A549 (cell line): ENCODE data around the gene MUC5B.

Source experiments
- CTCF ChIP-seq: fragments of >200 bp; sonication (Bioruptor Twin); formaldehyde crosslinking; IDR thresholded peaks from 3 replicates; pipeline ENCODE4 v1.5.1; 2016
- MYC ChIP-seq: IDR thresholded peaks from 2 replicates; pipeline ENCODE4 v1.6.1; 2012; ENCODE audit warnings: mild to moderate bottlenecking, inconsistent platforms, low read length, improper control_type of control experiment, borderline replicate concordance
- PBX3 ChIP-seq: IDR thresholded peaks from 2 replicates; pipeline ENCODE4 v1.6.1; 2012
- POLR2A ChIP-seq: IDR thresholded peaks from 2 replicates; pipeline ENCODE4 v1.6.1; 2012; ENCODE audit warnings: mild to moderate bottlenecking, low read length
- POLR2AphosphoS2 ChIP-seq: conservative IDR thresholded peaks from 2 replicates; pipeline ENCODE4 v1.6.1; 2012; ENCODE audit warnings: low read length, improper control_type of control experiment, inconsistent platforms
- RFX5 ChIP-seq: fragments of 450-650 bp; IDR thresholded peaks from 2 replicates; pipeline ENCODE4 v1.7.1; 2014; ENCODE audit warnings: antibody characterized with exemption, mild to moderate bottlenecking, moderate library complexity

- no peak for TF ChIP-seq CTCF
- no peak for TF ChIP-seq POLR2A
- no peak for TF ChIP-seq PBX3
- no peak for TF ChIP-seq POLR2AphosphoS2
- no peak for TF ChIP-seq RFX5
- no peak for TF ChIP-seq MYC
Measured at GRCh38 chr11:1200611-1201191, 22.2 kb upstream of the MUC5B start.
